NCI-H345 (cell line): Measurements from ENCODE around the gene RASSF3.
"Not testable (repeated sequence)": the region's sequence is repeated elsewhere in the genome, so short reads cannot be mapped to it uniquely, and the experiment has no call there.

Source experiments
- DNase-seq: peaks from one replicate; lab custom pipeline; 2025; lab: John Stamatoyannopoulos, UW

Gene RASSF3

GRCh38 chr12:64634508-64635092, 24.3 kb downstream of the RASSF3 start:
- DNase-seq, result no peak

- DNase-seq, result no peak
Observed at GRCh38 chr12:64635356-64635998, 25.2 kb downstream of the RASSF3 start.

- DNase-seq, result peak; percentile 1
Observed at GRCh38 chr12:64636856-64637255, 26.6 kb downstream of the RASSF3 start.

- DNase-seq, result no peak
Observed at GRCh38 chr12:64639466-64639865, 29.2 kb downstream of the RASSF3 start.

DNA sequence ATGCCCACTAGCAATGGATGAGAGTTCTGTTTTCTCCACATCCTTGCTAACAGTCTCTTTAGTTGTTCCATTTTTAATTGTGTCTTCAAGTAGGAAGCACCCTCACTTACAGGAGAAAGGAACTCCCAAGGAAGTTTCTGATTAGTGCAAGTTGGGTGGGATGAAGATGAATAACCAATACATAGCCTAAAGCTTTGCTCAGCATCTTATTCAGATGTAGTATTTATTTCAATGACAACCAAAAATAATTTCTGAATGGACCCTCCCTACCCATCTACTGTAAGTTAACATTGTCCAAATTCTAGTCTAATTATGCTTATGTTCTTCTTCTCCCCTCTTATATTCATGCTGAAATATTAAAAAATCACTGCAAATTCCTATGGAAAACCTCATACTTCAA, 36.0 kb downstream of the RASSF3 start:
- DNase-seq, result no peak

GRCh38 chr12:64649487-64649886, 39.2 kb downstream of the RASSF3 start:
- no peak for DNase-seq

- no peak for DNase-seq
Observed at GRCh38 chr12:64650762-64651161, 40.5 kb downstream of the RASSF3 start.

DNA sequence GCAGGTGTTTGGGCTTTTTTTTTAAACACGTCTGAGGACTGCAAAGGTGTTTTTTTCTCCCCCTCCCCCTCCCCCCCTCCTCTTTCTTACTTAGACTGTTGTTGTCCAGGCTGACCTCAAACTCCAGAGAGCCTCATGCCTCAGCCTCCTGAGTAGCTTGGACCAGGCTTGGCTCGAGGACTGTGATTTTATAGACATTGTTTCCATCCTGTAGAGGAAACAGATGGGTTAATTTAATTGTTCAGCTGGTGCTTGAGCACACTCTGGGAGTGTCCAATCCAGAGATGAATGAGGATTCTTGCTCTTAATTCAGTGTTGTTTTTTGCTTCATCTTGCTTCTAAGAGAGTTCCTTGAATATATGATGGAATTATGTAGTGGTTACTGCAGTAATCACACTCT, 42.1 kb downstream of the RASSF3 start:
- DNase-seq, result no peak

- DNase-seq, result no peak
Observed at GRCh38 chr12:64653123-64653522, 42.8 kb downstream of the RASSF3 start.

GRCh38 chr12:64653907-64654306, 43.6 kb downstream of the RASSF3 start:
- DNase-seq, result not testable (repeated sequence)

DNA sequence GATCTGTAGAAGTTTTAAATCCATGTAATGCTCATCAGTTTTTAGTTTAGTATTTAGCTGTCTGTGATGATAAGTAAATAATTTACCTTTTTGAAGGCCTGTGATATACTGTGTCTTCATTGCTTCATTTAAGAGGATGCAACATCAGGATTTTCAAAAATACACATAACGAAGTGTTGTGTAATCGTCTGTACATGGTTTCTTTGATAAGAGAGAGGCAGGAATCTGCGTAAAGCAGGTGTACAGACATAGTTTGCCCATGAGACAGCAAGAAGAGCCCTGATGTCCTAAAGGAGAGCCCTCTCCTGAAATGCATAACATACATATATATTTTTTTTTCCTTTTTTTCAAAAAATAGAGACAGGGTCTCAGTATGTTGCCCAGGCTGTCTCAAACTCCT, 44.8 kb downstream of the RASSF3 start:
- no peak for DNase-seq

DNA sequence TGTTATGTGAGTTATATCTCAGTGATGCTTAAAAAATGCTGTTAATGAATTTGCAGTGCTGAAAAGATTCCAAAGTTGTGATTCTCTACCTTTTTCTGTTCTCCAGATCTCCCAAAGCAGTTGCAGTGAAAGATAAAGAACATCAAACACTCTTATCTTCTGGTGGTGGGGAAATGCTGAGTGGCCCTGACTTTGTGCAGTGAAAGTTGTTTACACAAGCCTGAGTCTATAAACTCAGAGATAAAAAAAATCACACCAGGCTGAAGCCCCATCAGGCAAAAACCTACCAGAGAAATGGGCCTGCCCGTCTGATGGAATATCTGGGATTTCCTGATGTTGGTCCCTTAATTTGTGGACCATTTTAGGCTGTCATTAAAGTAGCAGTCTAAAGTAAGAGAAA, 46.1 kb downstream of the RASSF3 start:
- no peak for DNase-seq

GRCh38 chr12:64658892-64659481, 48.7 kb downstream of the RASSF3 start:
- no peak for DNase-seq

- no peak for DNase-seq
Observed at GRCh38 chr12:64660237-64661018, 50.1 kb downstream of the RASSF3 start.

DNA sequence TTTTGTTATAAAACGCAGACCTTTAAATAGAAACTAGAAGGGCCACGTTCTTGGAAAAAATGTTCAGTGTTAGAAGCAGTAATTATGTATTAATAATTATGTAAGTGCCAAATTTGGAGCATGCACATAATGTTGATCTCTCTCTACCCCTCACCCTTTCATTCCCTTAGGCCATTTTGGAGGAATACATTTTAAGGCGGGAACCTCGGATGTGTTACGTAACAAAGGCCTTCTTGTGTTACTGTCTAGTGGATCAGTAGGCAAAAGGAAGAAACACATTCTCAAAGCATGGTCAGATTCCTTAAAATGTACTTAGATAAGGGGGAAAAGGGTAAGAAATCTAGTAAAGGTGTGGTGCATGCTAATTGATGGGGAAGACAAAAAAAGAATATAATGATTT, 52.7 kb downstream of the RASSF3 start:
- DNase-seq, result no peak

DNA sequence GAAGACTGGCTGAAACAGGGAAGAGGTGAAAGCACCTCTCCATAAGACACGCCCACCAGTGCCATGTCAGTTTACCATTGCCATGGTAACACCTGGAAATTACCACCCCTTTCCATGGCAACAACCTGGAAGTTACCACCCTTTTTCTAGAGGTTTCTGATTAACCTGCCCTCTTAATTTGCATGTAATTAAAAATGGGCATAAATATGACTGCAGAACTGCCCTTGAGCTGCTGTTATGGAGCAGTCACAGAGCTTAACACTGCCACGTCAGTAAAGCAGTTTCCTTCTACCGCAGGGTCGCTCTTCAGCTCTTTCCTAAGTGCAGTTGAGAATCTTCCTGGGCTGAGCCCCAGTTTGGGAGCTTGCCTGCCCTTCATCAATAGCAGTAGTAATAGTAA, 55.2 kb downstream of the RASSF3 start:
- no peak for DNase-seq

DNA sequence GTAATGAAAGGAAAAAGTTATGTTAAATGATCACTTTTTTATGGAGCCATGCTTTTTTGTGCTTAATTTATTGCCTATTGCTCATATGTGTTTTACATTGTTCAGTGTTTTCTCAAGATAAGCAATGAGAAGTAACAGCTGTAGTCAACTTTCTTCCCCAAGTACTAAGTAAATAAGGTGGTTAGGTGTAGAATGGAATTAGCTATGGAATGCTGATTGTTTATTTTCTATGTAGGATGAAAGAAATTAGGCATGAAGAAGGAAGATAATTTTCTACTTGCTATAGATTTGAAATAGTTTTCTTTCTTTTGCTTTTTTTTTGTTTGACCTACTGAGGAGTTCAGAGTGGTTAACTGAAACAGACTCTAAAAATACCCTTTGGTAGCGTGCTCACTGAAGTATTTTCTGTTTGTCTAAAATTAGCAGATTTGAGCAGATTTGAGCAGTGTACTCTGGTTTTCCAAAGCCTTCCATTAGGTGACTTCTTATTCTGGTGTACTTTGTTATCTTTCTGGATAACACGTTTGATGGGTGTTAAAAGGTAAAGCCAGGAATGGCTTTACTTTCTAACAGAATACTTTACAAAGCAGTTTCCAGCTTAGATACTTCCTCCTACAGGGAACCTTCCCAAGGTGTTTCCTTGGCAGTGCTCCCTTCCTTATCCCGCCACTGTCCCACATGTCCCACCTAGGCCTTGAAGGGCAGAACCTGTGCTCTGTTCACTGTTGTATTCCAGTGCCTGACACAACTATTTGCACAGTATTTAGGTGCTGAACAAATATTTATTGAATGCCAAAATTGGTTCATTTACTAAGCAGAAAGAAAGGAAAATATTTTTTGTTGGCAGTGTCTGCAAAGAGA, 56.0 kb downstream of the RASSF3 start:
- DNase-seq, result no peak

GRCh38 chr12:64667793-64668192, 57.5 kb downstream of the RASSF3 start:
- DNase-seq, result no peak

GRCh38 chr12:64669270-64669842, 59.1 kb downstream of the RASSF3 start:
- DNase-seq, result no peak

- no peak for DNase-seq
Observed at GRCh38 chr12:64670019-64670418, 59.7 kb downstream of the RASSF3 start.

DNA sequence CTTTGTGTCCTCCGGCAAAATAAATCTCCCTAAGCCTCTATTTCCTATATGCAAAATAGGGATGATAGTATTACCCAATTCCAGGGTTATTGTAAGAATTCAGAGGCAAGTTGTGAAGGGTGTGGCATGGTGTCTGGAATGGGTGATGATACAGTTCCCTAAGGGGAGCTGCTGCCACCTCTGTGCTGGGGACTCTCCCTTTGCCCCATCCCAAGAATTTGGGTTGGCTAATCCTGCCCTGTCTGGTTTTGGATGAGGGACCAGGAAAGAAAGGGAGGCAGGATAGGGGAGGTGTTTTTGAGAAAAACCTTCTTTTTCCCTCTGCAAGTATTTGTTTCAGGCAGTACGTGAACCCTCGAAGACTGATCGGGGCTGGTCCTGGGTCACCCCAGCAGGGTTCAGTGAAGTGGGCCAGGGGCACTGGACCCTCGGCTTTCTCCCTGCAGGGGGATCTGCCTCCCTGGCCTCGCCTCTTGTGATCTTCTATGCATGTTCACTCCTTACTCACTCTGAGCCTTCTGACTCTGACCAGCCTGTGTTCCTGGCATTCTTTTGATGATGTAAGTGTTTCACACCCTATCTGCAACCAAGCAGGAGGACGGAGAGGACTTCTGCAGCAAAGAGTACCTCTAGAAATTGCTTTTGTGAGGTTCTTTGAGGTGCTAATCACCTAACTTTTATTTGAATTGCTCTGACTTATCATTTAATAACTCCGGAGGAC, 60.8 kb downstream of the RASSF3 start:
- DNase-seq, result no peak
